Activated T-cell treated with anti-CD3 and anti-CD28 coated beads, Interleukin-2, amount 50 U/mL, for 4 hours (primary cell): ENCODE results near the gene PRMT1. TPM values are rescaled to one million over a fixed set of nuclear protein-coding genes. Genes with fewer than 3 reads are reported as not detected.
"Not testable (repeated sequence)": the region's sequence is repeated elsewhere in the genome, so short reads cannot be mapped to it uniquely, and the experiment has no call there.

ENCODE experiments used
- ATAC-seq, 2 donors: fragments of 200-7000 bp; cut with Tn5 transposase; one replicate each; pipeline ENCODE4 v1.10.0; 2021
- DNase-seq: peaks from one replicate; pipeline ENCODE4 v3.0.0-alpha.2; 2020
- H3K27me3 Mint-ChIP-seq: one replicate; pipeline ENCODE4 v1.8.0; 2021; ENCODE audit warnings: low read depth, mixed read lengths
- H3K36me3 Mint-ChIP-seq: one replicate; pipeline ENCODE4 v1.8.0; 2022; ENCODE audit warnings: mixed read lengths; ENCODE audit not compliant: insufficient read depth
- H3K4me1 Mint-ChIP-seq: one replicate; pipeline ENCODE4 v1.8.0; 2021; ENCODE audit warnings: low read depth, mixed read lengths
- H3K4me3 Mint-ChIP-seq: one replicate; pipeline ENCODE4 v1.8.0; 2021; ENCODE audit warnings: mild to moderate bottlenecking, moderate library complexity, mixed read lengths
- H3K9me3 Mint-ChIP-seq: one replicate; pipeline ENCODE4 v1.8.0; 2021; ENCODE audit warnings: mixed read lengths
- total RNA-seq, 3 donors: library from RNA; stranded (reverse); gene quantifications; one replicate each; pipeline ENCODE4 v1.2.1, GENCODE V29; 2021

PRMT1 gene
- total RNA-seq, result 100 to 1,000 TPM; 692 to 815 (median 725) TPM

DNA sequence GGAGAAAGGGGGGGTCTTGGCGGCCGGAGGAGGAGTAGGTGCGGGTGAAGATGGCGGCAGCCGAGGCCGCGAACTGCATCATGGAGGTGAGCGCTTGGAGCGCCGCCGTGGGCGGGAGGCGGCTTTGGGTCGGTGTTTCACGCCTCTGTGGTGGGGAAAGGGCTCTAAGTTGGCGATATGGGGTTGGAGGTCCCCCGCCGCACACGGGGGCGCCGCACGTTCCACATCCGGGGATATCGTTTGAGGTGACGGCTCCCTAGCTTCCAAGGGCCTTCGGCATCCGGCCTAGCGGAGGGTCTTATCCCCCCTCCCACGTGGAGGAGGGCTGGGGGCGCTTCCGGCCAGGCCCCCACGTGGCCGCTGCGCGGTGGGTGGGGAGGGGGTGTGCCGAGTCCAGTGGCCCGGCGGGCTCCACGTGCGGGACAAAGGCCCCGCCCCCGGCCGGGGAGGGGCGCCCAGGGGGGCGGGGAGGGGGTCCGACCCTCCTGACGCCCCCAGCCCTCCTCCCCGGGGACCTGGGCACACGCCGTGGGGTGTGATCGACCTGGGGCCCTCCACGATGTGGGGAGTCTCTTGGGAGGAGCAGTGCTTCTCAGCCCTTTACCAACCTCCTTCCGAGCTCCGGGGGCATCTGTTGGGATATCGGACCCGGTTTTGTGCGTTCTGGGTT, at the start of gene PRMT1:
Gene PRMT1 (plus strand): TSS at position 41 of the 670 bp plus-strand sequence. CDS start 10 bp downstream, at position 51.
- DNase-seq, result peak; percentile 46
- H3K4me3 Mint-ChIP-seq, result peak within 1 kb of the TSS; percentile 96
- ATAC-seq, result peak; percentile 8 to 9
- peaks cover 5% of the 10 kb centered on the region for H3K36me3 Mint-ChIP-seq
- peaks cover 30% of the 10 kb centered on the region for H3K4me1 Mint-ChIP-seq
- no peaks in the 10 kb centered on the region for H3K9me3 Mint-ChIP-seq
- no peaks in the 10 kb centered on the region for H3K27me3 Mint-ChIP-seq

GRCh38 chr19:49629659-49630058, 47.4 kb upstream of the PRMT1 start:
- Mint-ChIP-seq H3K9me3 (no peaks in the 10 kb centered on the region), H3K4me3 (no peak overlapping the region), H3K4me1 (no peaks in the 10 kb centered on the region), H3K36me3 (peaks cover 5% of the 10 kb centered on the region), H3K27me3 (no peaks in the 10 kb centered on the region)
- no peak for DNase-seq
- ATAC-seq, result no peak

DNA sequence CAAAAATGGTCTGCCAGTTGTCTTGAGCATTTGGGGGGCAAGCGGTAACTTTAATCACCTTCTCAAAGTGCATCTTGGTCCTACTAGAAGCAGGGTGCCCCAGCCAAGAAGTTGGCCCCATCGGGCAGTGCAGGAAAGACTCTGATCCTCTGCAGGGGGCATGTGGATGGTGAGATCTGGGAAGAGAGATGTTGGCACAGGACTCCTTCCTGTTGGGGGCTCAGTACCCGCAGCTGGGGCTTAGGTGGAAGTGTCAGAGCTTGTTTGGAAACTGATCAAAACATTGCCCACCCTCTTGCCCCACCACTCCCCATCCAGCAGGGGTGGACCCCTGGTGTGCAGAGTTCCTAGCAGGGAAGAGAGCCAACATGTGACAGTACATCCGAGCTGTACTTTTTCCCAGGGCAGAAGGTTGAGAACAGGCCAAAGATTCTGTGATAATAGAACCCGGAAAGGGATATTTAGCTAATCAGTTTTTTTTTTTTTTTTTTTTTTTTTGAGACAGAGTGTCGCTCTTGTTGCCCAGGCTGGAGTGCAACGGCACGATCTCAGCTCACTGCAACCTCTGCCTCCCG, 46.0 kb upstream of the PRMT1 start:
- Mint-ChIP-seq H3K27me3 (no peaks in the 10 kb centered on the region), H3K4me3 (no peak overlapping the region), H3K4me1 (no peaks in the 10 kb centered on the region), H3K36me3 (peaks cover 5% of the 10 kb centered on the region), H3K9me3 (no peaks in the 10 kb centered on the region)
- no peak for DNase-seq
- no peak for ATAC-seq

DNA sequence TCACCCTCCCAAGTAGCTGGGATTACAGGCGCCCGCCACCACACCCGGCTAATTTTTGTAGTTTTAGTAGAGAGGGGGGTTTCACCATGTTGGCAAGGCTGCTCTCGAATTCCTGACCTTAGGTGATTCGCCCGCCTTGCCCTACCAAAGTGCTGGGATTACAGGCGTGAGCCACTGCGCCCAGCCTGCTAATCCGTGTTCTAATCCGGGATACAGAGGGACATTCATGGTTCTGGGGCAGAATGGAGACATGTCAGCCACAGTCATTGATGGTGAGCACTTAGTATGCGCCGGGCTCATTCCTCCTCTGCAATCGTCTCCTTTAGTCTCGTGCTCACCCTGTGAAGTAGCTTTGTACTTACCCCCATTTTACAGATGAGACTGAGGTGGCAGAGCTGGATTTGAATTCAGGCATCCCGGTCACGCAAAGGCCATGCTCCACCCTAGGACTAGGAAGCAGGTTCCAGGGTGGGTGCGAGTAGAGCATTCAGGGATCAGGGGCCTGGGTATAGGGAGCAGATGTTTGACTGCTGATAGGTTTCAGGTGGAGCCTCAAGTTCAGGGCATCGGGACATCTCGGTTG, 45.4 kb upstream of the PRMT1 start:
- no peak for ATAC-seq
- Mint-ChIP-seq H3K36me3 (peaks cover 5% of the 10 kb centered on the region), H3K9me3 (no peaks in the 10 kb centered on the region)

GRCh38 chr19:49632576-49632975, 44.5 kb upstream of the PRMT1 start:
- ATAC-seq (no peak), DNase-seq (no peak)
- Mint-ChIP-seq H3K27me3 (no peaks in the 10 kb centered on the region), H3K4me1 (no peaks in the 10 kb centered on the region), H3K9me3 (no peaks in the 10 kb centered on the region), H3K36me3 (peaks cover 4% of the 10 kb centered on the region), H3K4me3 (no peak overlapping the region)

More for the DNA sequence above, 45.4 kb upstream of the PRMT1 start:
- no peaks in the 10 kb centered on the region for H3K4me1 Mint-ChIP-seq
- no peak for DNase-seq
- no peaks in the 10 kb centered on the region for H3K27me3 Mint-ChIP-seq
- H3K4me3 Mint-ChIP-seq, result no peak overlapping the region

- H3K27me3 Mint-ChIP-seq, DNase-seq, H3K4me3 Mint-ChIP-seq, H3K36me3 Mint-ChIP-seq, H3K9me3 Mint-ChIP-seq, H3K4me1 Mint-ChIP-seq, ATAC-seq: not testable (repeated sequence)
Measured at GRCh38 chr19:49633273-49633672, 43.8 kb upstream of the PRMT1 start.

DNA sequence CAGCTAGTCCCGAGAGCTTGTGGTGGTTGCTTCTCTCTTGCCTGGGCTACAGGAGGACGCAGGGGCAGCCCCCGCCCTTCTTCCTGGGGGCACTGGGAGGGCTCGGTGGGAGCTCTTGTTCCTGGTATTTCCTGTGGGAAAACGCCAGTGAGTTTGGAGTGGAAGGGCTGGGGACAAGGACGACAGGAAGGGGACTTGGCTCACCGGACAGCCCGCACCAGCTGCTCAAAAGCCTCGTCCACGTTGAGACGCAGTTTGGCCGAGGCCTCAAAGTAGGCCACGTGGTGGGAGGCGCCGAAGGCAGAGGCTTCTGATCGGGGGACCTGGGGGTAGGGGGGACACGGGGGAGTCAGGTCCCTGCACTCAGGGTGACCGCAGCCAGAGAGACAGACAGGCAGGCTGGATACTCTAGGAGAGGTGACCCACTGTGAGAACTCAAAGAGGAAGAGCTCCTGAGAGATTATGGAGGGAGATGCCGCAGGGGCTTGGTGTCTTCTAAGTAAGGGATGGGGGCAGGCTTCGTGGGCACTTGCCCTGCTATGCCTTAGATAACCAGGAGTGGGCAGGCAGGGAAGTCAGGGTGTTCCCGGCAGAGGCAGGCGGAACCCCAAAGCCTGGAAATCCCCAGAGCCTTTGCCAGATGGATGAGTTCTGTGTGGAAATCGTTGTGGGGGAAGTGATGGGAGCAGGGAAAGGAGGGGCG, 41.4 kb upstream of the PRMT1 start:
- no peaks in the 10 kb centered on the region for H3K9me3 Mint-ChIP-seq
- H3K4me1 Mint-ChIP-seq, result peaks cover 23% of the 10 kb centered on the region
- ATAC-seq, result no peak
- DNase-seq, result no peak
- no peaks in the 10 kb centered on the region for H3K36me3 Mint-ChIP-seq
- H3K4me3 Mint-ChIP-seq, result no peak overlapping the region
- H3K27me3 Mint-ChIP-seq, result no peaks in the 10 kb centered on the region

GRCh38 chr19:49636233-49636932, 40.7 kb upstream of the PRMT1 start:
- Mint-ChIP-seq H3K27me3 (no peaks in the 10 kb centered on the region), H3K9me3 (no peaks in the 10 kb centered on the region), H3K4me3 (no peak overlapping the region), H3K36me3 (no peaks in the 10 kb centered on the region), H3K4me1 (peaks cover 27% of the 10 kb centered on the region)
- ATAC-seq, result no peak
- no peak for DNase-seq

DNA sequence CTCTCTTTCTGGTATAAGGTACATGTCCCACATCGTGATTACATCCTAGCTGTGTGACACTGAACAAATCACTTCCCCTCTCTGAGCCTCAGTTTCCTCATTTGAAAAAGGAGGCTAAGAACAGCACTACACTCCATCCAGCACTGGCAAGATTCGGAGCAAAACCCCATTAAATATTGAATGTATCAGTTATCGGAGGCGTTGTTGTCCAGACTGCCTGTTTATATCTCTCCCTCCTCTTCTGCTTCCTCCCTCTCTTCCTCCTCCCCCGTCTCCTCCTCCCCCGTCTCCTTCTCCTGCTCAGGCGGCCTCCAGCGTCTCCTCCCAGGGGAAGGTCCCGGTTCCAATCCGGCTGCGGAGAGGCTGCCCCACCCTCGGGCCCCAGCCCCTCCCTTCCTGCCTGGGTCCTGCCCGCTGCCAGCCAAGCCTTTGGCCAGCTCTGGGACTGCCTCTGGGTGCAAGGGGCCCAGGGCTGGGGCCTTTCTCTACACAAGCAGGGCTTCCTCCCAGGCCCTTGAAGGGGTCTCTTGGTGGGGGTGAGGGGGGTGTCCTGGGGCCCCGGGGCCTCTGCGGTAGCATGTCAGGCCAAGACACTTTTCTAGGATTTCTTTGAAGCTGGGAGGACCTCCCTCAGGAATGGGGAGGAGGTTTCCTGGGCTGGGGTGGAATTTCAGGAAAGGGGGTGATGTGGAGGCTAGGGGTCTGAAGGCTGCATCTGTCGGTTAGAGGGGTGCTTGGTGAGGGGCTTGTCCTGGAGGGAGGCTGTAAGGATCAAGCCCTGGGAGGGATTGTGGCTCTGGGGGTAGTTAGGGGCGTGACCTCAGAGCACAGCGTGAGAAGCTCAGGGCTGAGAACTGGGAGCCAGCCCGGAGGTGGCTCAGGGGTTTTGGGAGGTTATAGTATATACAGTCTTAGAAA, 39.0 kb upstream of the PRMT1 start:
- no peak for ATAC-seq
- H3K36me3 Mint-ChIP-seq, result no peaks in the 10 kb centered on the region

DNA sequence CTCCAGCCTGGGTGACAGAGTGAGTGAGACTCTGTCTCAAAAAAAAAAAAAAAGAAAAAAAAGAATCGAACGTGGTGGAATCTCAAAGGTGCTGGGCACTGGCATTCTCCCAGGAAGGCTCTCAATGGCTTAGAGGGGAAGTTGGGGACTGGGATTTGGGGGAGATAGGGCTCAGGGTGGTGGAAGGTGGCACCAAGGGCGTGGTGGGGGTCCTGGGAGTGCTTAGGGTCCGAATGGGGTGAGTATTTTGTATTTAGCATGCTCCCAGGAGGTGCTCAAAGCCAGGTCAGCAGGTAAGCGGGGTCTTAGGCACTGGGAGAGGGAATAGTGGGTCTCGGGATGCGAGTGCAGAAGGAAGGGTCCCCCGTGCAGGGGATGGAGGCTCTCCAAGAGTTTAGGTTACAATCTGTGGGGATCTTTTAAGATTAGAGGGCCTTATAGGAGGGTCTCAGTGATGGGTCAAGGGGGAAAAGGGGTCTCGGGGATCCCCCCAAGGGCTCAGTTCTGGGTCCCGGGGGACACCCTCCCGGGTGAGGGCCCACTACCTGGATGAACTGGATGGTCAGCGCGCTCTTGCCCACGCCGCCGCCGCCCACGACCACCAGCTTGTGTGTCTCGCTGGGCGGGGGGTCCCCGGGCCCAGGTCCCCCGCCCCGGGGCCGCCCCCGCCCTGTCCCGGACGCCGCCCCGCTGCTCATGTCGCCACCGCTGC, 37.5 kb upstream of the PRMT1 start:
- no peaks in the 10 kb centered on the region for H3K27me3 Mint-ChIP-seq
- H3K4me1 Mint-ChIP-seq, result peaks cover 53% of the 10 kb centered on the region
- DNase-seq (no peak), ATAC-seq (no peak)
- no peaks in the 10 kb centered on the region for H3K9me3 Mint-ChIP-seq
- H3K36me3 Mint-ChIP-seq, result peaks cover 3% of the 10 kb centered on the region
- H3K4me3 Mint-ChIP-seq, result peak overlapping the region; percentile 98

More for the DNA sequence above, 39.0 kb upstream of the PRMT1 start:
- Mint-ChIP-seq H3K4me1 (peaks cover 39% of the 10 kb centered on the region), H3K9me3 (no peaks in the 10 kb centered on the region), H3K27me3 (no peaks in the 10 kb centered on the region), H3K4me3 (peak overlapping the region; percentile 49)
- DNase-seq, result no peak

GRCh38 chr19:49640113-49640898, 36.8 kb upstream of the PRMT1 start, which contains the start of gene RRAS:
RRAS (minus strand) TSS chr19:49640143; CDS start chr19:49640098, 45 bp downstream.
- Mint-ChIP-seq H3K9me3 (no peaks in the 10 kb centered on the region), H3K4me1 (peaks cover 57% of the 10 kb centered on the region), H3K27me3 (no peaks in the 10 kb centered on the region), H3K36me3 (peaks cover 3% of the 10 kb centered on the region), H3K4me3 (peak within 1 kb of the TSS; percentile 98)
- DNase-seq (peak; percentile 99), ATAC-seq (peak; percentile 60 to 68)
